ENCODE results near the gene RCOR3.

The RCOR3 gene

GRCh38 chr1:211333906-211334305, 74.7 kb downstream of the RCOR3 start:
- no peak for DNase-seq (ENCODE audit: low read depth)
- TF ChIP-seq, protein P1, sequence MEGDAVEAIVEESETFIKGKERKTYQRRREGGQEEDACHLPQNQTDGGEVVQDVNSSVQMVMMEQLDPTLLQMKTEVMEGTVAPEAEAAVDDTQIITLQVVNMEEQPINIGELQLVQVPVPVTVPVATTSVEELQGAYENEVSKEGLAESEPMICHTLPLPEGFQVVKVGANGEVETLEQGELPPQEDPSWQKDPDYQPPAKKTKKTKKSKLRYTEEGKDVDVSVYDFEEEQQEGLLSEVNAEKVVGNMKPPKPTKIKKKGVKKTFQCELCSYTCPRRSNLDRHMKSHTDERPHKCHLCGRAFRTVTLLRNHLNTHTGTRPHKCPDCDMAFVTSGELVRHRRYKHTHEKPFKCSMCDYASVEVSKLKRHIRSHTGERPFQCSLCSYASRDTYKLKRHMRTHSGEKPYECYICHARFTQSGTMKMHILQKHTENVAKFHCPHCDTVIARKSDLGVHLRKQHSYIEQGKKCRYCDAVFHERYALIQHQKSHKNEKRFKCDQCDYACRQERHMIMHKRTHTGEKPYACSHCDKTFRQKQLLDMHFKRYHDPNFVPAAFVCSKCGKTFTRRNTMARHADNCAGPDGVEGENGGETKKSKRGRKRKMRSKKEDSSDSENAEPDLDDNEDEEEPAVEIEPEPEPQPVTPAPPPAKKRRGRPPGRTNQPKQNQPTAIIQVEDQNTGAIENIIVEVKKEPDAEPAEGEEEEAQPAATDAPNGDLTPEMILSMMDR (IDR thresholded peaks at IDR 0.05; ENCODE audit: control insufficient read depth, extremely low read depth, insufficient read depth) = no peak
- no peak overlapping the region for H3K4me3 ChIP-seq (ENCODE audit: low read depth, low read length)

DNA sequence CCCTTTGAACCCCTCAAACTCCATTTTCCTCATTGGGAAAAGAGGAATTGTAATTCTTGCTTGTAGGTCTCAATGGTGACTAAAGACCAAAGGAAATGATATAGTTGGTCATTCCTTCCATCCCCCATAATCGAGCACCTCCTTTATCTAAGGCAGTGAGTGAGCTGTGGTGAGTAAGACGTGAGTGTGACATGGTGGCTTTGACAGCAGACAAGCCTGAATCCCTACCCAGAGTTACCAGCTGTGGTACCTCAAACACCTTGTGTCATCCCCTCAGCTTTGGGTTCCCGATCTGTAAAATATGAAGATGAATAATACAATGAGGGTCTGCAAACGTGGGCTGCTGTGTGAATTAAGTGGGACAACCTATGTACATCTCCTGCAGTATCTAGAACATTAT, 75.8 kb downstream of the RCOR3 start:
- TF ChIP-seq, protein P1 (IDR thresholded peaks at IDR 0.05; ENCODE audit: control insufficient read depth, extremely low read depth, insufficient read depth) = no peak
- no peak for DNase-seq (ENCODE audit: low read depth)
- H3K4me3 ChIP-seq (ENCODE audit: low read depth, low read length) = no peak overlapping the region

DNA sequence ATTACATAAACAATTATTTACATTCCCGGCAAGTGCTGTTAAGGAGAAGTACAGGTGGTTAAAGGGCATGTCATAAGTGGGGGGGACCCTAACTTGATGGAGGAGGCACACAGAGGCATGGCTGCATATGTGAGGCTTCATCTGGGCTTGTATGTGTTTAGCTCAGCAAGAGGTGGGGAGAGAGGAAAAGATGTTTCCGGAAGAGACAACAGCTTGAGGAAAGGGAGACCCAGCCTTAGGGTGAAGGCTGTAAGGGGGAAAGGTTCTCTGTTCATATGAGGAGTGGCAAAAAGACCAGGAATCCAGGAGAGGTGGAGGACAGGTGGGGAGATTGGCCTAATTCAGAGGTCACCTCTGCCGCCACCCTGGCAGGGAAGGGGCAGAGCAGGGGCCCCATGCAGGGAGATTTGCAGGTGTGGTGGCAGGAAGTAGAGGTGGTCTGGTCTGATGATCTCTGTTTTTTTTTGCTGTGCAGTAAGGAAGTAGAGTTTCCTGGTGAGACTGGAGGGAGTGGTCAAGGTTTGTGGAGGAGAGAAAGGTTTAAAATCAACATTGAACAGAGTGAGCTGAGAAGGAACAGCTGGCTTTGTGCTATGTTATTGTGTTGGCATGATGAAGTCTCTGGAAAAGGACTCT, 76.5 kb downstream of the RCOR3 start:
- no peak overlapping the region for H3K4me3 ChIP-seq (ENCODE audit: low read depth, low read length)
- TF ChIP-seq, protein P1 (IDR thresholded peaks at IDR 0.05; ENCODE audit: control insufficient read depth, extremely low read depth, insufficient read depth) = no peak
- no peak for DNase-seq (ENCODE audit: low read depth)

DNA sequence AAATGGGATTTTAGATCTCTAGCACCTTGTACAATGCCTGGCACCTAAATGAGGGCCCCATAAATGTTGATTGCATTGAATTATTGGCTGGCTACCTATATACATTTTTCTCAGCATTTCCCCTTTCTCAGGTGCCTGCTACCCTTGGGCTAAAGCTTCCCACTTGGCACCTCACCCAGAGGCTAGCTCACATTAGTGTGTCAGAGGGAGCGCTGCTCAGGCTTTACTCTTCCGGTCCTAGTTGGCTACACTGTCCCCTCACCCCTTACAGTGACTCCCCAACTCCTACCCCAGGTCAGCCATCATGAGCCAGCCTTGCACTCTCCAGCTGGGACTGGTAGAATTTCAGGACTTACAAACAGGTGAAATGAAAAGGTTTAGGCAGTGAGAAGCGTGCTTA, 77.0 kb downstream of the RCOR3 start:
- H3K4me3 ChIP-seq (ENCODE audit: low read depth, low read length) = no peak overlapping the region
- TF ChIP-seq, protein P1 (IDR thresholded peaks at IDR 0.05; ENCODE audit: control insufficient read depth, extremely low read depth, insufficient read depth) = no peak
- no peak for DNase-seq (ENCODE audit: low read depth)

DNA sequence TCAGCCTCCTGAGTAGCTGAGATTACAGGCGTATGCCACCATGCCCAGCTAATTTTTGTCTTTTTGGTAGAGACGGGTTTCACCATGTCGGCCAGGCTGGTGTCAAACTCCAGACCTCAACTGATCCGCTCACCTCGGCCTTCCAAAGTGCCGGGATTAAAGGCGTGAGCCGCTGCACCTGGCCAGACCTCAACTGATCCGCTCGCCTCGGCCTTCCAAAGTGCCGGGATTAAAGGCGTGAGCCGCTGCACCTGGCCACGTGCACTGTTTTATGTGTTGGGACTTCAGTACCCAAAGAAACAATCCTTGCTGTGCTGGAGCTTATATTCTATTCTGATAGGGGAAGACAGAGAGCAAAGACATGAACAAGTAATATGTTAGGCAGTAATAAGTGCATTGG, 77.6 kb downstream of the RCOR3 start:
- H3K4me3 ChIP-seq (ENCODE audit: low read depth, low read length) = no peak overlapping the region
- TF ChIP-seq, protein P1 (IDR thresholded peaks at IDR 0.05; ENCODE audit: control insufficient read depth, extremely low read depth, insufficient read depth) = no peak
- DNase-seq (ENCODE audit: low read depth) = no peak

DNA sequence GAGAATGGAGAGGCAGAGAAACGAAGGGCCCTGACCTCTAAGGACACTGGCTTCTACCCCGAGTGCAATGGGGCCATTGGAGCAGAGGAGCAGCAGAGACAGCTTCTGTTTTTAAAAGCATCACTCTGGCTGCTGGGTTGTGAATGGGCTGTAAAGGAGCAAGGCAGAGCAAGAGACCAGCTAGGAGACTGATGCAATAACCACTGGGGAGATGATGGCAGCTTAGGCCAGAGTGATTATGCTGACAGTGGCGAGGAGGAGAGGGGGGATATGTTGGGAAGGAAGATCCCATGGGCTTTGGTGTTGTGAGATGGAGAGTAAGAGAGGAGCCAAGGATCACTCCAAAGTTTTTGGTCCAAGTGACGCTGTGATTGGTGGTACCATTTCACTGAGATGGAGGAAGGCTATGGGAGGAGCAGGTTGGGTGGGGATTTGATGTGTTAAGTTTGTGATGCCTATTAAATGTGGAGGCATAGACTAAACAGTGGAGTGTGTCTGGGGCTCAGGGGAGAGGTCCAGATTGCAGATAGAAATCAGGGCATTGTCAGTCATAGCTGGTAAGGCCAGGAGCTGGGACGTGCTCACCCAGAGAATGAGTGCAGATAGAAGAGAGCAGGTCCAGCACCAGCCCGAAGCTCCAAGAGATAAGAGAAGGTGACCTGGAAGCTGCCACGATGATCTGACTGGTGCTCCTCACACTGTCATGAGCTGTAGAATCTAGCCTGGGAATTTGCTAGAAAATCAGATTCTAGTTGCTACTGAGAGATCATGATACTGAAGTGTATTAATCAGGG, 78.5 kb downstream of the RCOR3 start:
- no peak for DNase-seq (ENCODE audit: low read depth)
- H3K4me3 ChIP-seq (ENCODE audit: low read depth, low read length) = no peak overlapping the region
- TF ChIP-seq, protein P1 (IDR thresholded peaks at IDR 0.05; ENCODE audit: control insufficient read depth, extremely low read depth, insufficient read depth) = no peak

Measured in LNCaP clone FGC (cell line).